NCI-H1930 (cell line): ENCODE results near the gene TMEM60.
"Not testable (repeated sequence)": the region's sequence is repeated elsewhere in the genome, so short reads cannot be mapped to it uniquely, and the experiment has no call there.

Source experiments
- DNase-seq, 2 experiments: peaks; one replicate each; lab custom pipeline; 2025; lab: John Stamatoyannopoulos, UW

Gene TMEM60

GRCh38 chr7:77811516-77812289, 13.5 kb upstream of the TMEM60 start:
- DNase-seq, result no peak

DNA sequence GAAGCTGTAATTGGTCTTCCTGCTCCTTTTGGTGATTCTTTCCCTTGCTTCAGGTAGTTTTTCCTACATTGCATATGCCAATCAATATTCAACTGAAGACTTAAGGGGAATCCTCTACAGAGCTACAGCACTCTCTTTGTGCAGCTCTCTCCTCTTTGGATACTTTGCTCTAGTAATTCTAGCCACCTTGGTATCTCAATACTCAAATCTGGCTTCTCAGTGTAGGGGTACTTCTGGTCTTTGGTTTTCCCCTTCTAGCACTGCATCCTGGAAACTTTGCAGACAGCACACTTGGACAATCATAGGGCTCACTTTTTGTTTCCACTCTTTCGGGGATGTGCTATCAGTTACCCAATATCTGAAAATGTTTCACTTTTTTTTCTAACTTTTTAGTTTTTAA, 10.3 kb upstream of the TMEM60 start:
- DNase-seq, result no peak

- DNase-seq, result no peak
These were observed 8.2 kb upstream of the TMEM60 start for GRCh38 chr7:77806425-77806824.

DNA sequence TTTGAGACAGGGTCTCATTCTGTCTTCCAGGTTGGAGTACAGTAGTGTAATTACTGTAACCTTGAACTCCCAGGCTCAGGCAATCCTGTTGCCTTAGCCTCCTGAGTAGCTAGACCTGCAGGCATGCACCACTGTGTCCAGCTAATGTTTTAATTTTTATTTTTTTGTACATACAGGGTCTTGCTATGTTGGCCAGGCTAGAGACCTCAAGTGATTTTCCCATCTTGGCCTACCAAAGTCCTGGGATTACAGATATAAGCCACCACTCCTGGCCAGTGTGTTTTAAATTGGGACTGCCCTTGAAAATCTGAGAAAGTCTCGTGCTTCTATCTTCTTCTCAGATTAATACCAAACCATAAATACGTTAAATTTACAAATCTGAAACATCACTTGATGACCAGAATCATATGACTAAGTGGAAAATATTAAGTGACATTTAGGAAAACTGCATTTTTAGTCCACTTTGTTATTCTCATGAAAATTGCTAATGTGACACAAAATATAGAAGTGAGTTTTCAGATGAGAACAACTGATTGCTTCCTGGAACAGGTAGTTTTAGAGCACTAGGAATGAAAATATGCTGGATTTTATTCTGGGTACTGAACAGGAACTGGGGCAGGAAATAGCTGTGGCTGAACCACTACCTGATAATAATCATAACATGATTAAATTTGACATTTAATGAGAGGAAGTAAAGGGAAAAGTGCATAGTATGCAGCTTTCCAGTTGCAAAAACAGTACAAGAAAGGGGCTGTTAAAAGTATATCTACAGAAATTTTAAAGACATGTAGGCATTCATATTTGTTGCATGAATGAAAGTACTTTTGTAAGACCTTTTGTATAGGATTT, 4.5 kb upstream of the TMEM60 start:
- no peak for DNase-seq

- DNase-seq, result no peak
These were observed 2.5 kb upstream of the TMEM60 start for GRCh38 chr7:77800730-77801129.

GRCh38 chr7:77800158-77800557, 1.9 kb upstream of the TMEM60 start:
- no peak for DNase-seq

GRCh38 chr7:77799078-77799964, 1.1 kb upstream of the TMEM60 start:
- DNase-seq, result peak; percentile 19 to 31

DNA sequence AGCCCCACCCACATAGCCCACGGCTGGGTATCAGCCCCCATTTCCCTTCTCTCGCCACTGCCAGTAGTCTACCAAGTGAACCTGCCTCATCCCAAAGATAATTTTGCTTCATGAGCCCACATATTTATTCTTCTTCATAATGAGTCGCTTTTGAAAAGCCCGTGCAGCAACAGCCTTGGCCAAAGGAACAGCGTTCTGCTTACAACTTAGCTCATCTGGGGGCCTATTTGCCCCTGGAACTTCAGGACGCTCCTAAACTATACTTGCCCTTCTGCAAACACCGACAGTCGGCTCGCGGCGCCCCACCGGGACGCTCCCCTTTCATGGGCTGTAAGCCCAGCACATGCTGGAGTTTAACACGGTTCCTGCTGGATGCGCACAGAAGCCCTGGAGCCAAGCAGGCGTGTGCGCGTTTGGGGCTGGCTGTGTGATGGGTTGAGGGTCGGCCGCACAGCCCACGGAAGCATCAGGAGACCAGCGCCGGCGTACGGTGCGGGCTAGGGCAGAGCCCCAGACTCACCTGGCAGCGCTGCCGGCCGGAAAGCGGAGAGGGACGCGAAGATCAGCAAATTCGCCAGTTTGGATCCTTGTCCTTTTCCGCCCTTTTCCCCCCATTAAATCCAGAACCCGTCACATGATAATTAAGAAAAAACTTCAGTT, 370 bp downstream of the TMEM60 start:
- DNase-seq, result peak in 1 of 2 experiments; percentile 62

DNA sequence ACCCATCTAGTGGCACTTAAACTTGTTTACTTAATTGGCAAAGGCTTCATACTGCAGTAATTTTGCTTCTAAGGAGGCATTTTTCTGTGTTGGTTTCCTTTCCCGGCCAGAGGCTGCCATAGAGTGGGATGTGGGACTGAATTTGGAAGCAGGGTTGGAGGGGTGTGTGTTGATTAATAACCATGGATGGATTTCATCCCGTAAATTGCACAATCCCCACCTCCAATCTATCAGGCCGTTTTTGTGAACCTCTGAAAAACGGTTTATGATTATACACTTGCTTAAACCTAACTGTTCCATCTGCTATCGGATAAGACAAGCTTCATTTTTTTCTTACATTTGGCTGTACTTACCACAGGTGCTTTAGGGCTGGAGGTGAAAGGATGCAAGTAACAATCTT, 1.3 kb downstream of the TMEM60 start:
- no peak for DNase-seq

GRCh38 chr7:77796109-77796508, 2.1 kb downstream of the TMEM60 start:
- no peak for DNase-seq

GRCh38 chr7:77794000-77794399, 4.2 kb downstream of the TMEM60 start:
- no peak for DNase-seq

DNA sequence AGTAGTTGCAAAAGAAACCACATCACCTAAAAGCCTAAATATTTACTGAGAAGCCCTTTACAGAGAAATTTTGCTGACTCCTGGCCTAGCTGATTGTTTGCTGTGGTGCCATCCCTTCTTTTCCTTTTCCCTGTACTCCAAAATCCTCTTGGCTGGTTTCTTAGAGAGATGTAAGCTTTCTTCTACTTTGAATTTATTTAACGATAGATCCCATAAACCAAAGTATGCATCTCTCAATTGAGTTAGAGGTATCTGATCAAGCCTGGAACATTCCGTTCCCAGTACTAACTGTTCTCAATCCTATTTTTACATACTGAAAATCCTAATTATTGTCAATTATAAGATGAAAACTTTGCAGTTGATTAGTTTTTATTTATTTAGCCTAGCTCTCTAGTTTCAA, 6.3 kb downstream of the TMEM60 start:
- DNase-seq, result no peak

DNA sequence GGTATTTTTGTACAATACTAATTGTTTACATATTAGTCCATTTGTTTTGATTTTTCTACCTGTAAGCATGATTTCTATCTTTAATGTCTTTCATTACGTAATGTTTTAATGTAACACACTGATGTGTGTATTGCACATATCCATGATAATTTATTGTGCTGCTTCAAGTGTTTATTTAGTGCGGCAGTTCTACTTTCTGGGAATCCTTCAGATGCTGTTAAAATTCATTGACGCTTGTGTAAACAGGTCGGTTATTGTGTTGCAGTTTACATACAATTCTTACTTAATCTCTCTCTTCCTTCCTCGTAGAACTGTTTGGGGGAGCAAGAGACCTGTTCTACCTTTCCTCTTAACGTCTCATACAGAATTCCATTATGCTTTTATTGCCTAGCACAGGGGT, 6.9 kb downstream of the TMEM60 start:
- DNase-seq, result no peak

DNA sequence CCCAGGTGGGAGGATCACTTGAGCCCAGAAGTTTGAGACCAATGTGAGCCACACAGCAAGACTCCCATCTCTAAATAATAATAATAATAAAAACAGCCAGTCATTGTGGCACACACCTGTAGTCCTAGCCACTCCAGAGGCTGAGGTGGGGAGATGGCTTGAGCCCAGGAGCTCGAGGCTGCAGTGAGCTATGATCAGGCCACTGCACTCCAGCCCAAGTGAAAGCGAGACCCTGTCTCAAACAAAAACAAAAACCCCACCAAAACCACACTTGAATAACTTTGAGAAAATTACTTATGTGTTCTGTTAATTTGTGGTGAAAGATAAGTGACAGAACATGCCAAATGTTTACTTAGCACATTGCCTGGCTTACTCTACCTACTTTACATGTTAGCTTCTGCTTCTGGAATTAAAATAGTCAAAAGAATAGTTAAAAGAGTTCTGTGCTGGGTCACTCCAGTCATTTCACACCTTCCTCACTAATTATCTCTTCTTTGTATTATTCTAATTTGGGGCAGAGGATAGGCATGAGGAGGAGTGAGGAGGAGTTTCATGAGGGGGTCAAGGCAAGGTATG, 9.8 kb downstream of the TMEM60 start:
- no peak for DNase-seq

DNA sequence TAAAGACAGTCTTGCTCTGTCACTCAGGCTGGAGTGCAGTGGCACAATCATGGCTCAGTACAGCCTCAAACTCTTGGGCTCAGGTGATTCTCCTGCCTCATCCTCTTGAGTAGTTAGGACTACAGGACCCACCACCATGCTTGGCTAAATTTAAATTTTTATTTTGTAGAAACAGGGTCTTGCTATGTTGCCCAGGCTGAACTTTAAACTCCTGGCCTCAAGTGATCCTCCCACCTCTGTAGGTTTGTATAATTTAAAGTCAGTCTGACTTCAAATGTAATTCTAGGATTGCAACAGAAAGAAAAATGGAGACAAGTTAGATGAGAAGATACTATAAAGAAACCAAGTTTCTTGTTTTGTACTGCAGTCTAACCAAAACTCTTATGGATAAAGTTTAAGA, 11.5 kb downstream of the TMEM60 start:
- DNase-seq, result no peak

DNA sequence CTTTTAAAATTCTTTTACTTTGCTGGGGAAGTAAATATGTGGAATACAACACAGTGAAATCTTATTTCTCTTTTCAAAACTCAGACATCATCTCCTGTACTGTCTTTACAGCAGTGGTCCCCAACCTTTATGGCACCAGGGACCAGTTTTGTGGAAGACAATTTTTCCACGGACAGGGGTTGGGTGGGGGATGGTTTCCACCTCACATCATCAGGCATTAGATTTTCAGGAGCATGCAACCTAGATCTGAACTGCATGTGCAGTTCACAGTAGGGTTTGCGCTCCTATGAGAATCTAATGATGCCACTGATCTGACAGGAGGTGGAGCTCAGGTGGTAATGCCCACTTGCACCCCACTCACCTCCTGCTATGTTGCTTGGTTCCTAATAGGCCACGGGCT, 12.2 kb downstream of the TMEM60 start:
- no peak for DNase-seq

GRCh38 chr7:77784426-77784825, 13.8 kb downstream of the TMEM60 start:
- not testable (repeated sequence) for DNase-seq

DNA sequence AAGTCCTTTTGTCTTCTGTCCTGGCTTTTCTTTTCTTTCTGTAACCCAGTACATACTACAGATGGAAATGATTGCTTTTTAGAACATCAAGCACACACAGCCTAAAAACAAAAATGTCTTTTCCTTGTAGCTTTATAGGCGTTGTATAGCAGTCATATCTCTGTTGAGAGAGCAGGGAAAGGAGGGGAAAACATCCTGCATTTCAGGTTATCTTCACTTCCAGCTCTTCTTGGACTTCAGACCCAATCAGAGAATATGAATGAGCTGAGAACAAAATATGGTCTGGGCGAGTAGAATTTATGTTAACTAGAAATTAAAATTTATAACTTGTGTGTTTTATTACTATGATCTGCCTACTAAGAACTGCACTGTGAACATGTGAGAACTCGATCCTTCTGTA, 14.7 kb downstream of the TMEM60 start:
- DNase-seq, result no peak

- no peak for DNase-seq
These were observed 15.1 kb downstream of the TMEM60 start for GRCh38 chr7:77783111-77783510.

- no peak for DNase-seq
These were observed 15.9 kb downstream of the TMEM60 start for GRCh38 chr7:77782383-77782782.

GRCh38 chr7:77778535-77778934, 19.7 kb downstream of the TMEM60 start:
- DNase-seq, result no peak
